GM23338 (cell line): ENCODE data around the gene FRAS1. TPM values are rescaled to one million over a fixed set of nuclear protein-coding genes. Genes with fewer than 3 reads are reported as not detected.

Experiments used
- ATAC-seq: fragments of 200-7000 bp; cut with Tn5 transposase; 3 replicates; pipeline ENCODE4 v1.9.1; 2020
- DNase-seq: peaks from one replicate; pipeline ENCODE4 v3.0.0-alpha.2; 2015; ENCODE audit warnings: low spot score
- H2AFZ ChIP-seq: fragments of 200-600 bp; sonication (generic); 2 replicates; pipeline ENCODE4 v1.8.0; 2016; ENCODE audit warnings: antibody characterized with exemption, mild to moderate bottlenecking, moderate library complexity
- H3F3A ChIP-seq: fragments of 200-600 bp; sonication (generic); replicated peaks from 2 replicates; pipeline ENCODE4 v1.8.0; 2017; ENCODE audit warnings: antibody characterized with exemption, mixed run types, low read depth
- H3K27ac ChIP-seq: fragments of 200-600 bp; sonication (generic); 2 replicates; pipeline ENCODE4 v1.6.1; 2016; ENCODE audit warnings: low read depth
- H3K27me3 ChIP-seq: fragments of 200-600 bp; sonication (generic); 2 replicates; pipeline ENCODE4 v1.8.0; 2016; ENCODE audit warnings: mild to moderate bottlenecking, mixed run types, moderate library complexity; ENCODE audit not compliant: insufficient read depth
- H3K36me3 ChIP-seq: fragments of 200-600 bp; sonication (generic); 2 replicates; pipeline ENCODE4 v1.8.0; 2016; ENCODE audit warnings: mild to moderate bottlenecking; ENCODE audit not compliant: insufficient read depth
- H3K4me1 ChIP-seq: fragments of 200-600 bp; sonication (generic); 2 replicates; pipeline ENCODE4 v1.8.0; 2016; ENCODE audit warnings: mild to moderate bottlenecking, moderate library complexity; ENCODE audit not compliant: insufficient read depth
- H3K4me2 ChIP-seq: fragments of 200-600 bp; sonication (generic); 2 replicates; pipeline ENCODE4 v1.7.1; 2017; ENCODE audit warnings: mixed run types
- H3K4me3 ChIP-seq: fragments of 200-600 bp; sonication (generic); 2 replicates; pipeline ENCODE4 v1.6.1; 2016; ENCODE audit warnings: mixed run types
- H3K79me2 ChIP-seq: fragments of 200-600 bp; sonication (generic); replicated peaks from 2 replicates; pipeline ENCODE4 v1.8.0; 2017; ENCODE audit warnings: mild to moderate bottlenecking; ENCODE audit not compliant: insufficient read depth
- H3K9me2 ChIP-seq: fragments of 200-600 bp; sonication (generic); 2 replicates; pipeline ENCODE4 v1.8.0; 2017; ENCODE audit not compliant: insufficient read depth
- H4K20me1 ChIP-seq: fragments of 200-600 bp; sonication (generic); replicated peaks from 2 replicates; pipeline ENCODE4 v1.8.0; 2017; ENCODE audit warnings: mild to moderate bottlenecking; ENCODE audit not compliant: insufficient read depth
- H3K27ac Mint-ChIP-seq: 2 replicates; pipeline ENCODE4 v1.8.0; 2020; ENCODE audit warnings: inconsistent platforms, mild to moderate bottlenecking, moderate library complexity, mixed read lengths
- H3K27me3 Mint-ChIP-seq: 3 replicates; pipeline ENCODE4 v1.8.0; 2022; ENCODE audit warnings: low read depth, mild to moderate bottlenecking, moderate library complexity, mixed read lengths, inconsistent platforms; ENCODE audit not compliant: insufficient read depth, poor library complexity
- H3K36me3 Mint-ChIP-seq: 3 replicates; pipeline ENCODE4 v1.8.0; 2021; ENCODE audit warnings: low read depth, mild to moderate bottlenecking, inconsistent platforms, moderate library complexity, mixed read lengths
- H3K4me1 Mint-ChIP-seq: 3 replicates; pipeline ENCODE4 v1.8.0; 2020; ENCODE audit warnings: mild to moderate bottlenecking, inconsistent platforms, mixed read lengths
- H3K4me3 Mint-ChIP-seq: 3 replicates; pipeline ENCODE4 v1.8.0; 2021; ENCODE audit warnings: moderate library complexity, mild to moderate bottlenecking, inconsistent platforms, mixed read lengths
- H3K9me3 Mint-ChIP-seq: 3 replicates; pipeline ENCODE4 v1.8.0; 2020; ENCODE audit warnings: moderate library complexity, mild to moderate bottlenecking, inconsistent platforms, mixed read lengths
- CTCF ChIP-seq, 2 experiments: fragments of 200-600 bp in 1 of 2; sonication (generic) in 1 of 2; conservative IDR thresholded peaks; 2 replicates each; pipeline versions ENCODE4 v1.5.1 to v1.6.1; 2016 to 2017; ENCODE audit warnings: antibody characterized with exemption in 2 of 2, low read depth in 2 of 2, mild to moderate bottlenecking in 2 of 2, moderate library complexity in 1 of 2
- ETS1 ChIP-seq: IDR thresholded peaks from 2 replicates; pipeline ENCODE4 v1.6.1; 2016; ENCODE audit warnings: antibody characterized with exemption
- REST ChIP-seq: IDR thresholded peaks from one replicate; pipeline ENCODE4 v1.6.1; 2018; ENCODE audit warnings: antibody characterized with exemption; ENCODE audit not compliant: unreplicated experiment
- ZNF114 ChIP-seq: fragments of 250-450 bp; sonication (Bioruptor Pico); IDR thresholded peaks from 2 replicates; pipeline ENCODE4 v1.5.0; 2020; ENCODE audit warnings: mild to moderate bottlenecking, moderate library complexity
- ZNF331 ChIP-seq: fragments of 250-450 bp; sonication (Bioruptor Pico); IDR thresholded peaks from 2 replicates; pipeline ENCODE4 v1.5.0; 2020; ENCODE audit warnings: low read depth, mild to moderate bottlenecking, moderate library complexity
- polyA plus RNA-seq: library from polyadenylated mRNA; unstranded; fragments of >200 nt; fragmentation: Nextera tagmentation; extraction: Ambion mirVana; gene quantifications from 2 replicates; pipeline ENCODE4 v1.2.1, GENCODE V29; 2016
- total RNA-seq: library from RNA; depleted of rRNA; stranded (reverse); fragments of >200 nt; shearing (Covaris generic); gene quantifications from 2 replicates; pipeline ENCODE4 v1.2.3, GENCODE V29; 2014

FRAS1 gene
- total and polyA plus RNA-seq, 2 experiments from 2014 or later: 12.4 to 108 TPM

DNA sequence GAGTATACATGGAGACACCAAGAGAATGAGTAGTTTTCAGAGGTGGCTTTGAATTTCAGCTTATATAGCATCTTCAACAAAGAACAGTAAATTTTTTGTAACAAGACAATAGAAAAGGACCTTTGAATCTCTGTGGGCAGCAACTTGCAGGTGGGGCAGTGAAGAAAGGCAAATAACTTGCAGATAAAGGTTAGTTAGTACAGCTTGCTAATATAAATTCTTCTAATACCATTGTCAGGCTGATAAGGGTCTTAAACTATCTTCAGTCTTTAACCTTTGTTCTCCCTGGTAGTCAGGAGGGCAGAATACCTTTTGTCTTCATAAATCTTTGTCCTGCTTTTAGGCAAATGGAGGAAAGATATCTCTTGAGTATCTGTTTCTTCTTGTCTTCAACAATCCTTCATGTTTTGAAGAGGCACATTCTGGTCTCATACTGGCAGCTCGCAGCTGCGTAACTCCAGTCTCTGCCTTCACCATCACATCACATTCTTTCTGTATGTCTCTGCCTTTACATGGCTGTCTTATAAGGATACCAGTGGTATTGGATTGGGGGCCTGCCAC lies 510.5 kb downstream of the FRAS1 start:
- Mint-ChIP-seq H3K27me3 (peaks cover 5% of the 10 kb centered on the region), H3K4me3 (no peak overlapping the region), H3K36me3 (no peaks in the 10 kb centered on the region), H3K9me3 (no peaks in the 10 kb centered on the region), H3K27ac (no peak overlapping the region), H3K4me1 (peaks cover 46% of the 10 kb centered on the region)
- H3K27ac ChIP-seq: peak overlapping the region; percentile 61; the same call in 1 of the 2 replicates
- TF ChIP-seq ZNF114 (no peak), ZNF331 (no peak), REST (no peak), ETS1 (no peak)
- no peaks in the 10 kb centered on the region for H3K27me3 ChIP-seq
- H3K36me3 ChIP-seq: no peaks in the 10 kb centered on the region
- H3K4me3 ChIP-seq: no peak overlapping the region
- ATAC-seq (no peak), DNase-seq (no peak)
- no peaks in the 10 kb centered on the region for H3K79me2 ChIP-seq
- H4K20me1 ChIP-seq: no peaks in the 10 kb centered on the region
- no peaks in the 10 kb centered on the region for H3K9me2 ChIP-seq
- peaks cover 27% of the 10 kb centered on the region for H3K4me1 ChIP-seq
- H3K4me2 ChIP-seq: no peak overlapping the region
- no peak overlapping the region for H2AFZ ChIP-seq
- no peaks in the 10 kb centered on the region for H3F3A ChIP-seq

DNA sequence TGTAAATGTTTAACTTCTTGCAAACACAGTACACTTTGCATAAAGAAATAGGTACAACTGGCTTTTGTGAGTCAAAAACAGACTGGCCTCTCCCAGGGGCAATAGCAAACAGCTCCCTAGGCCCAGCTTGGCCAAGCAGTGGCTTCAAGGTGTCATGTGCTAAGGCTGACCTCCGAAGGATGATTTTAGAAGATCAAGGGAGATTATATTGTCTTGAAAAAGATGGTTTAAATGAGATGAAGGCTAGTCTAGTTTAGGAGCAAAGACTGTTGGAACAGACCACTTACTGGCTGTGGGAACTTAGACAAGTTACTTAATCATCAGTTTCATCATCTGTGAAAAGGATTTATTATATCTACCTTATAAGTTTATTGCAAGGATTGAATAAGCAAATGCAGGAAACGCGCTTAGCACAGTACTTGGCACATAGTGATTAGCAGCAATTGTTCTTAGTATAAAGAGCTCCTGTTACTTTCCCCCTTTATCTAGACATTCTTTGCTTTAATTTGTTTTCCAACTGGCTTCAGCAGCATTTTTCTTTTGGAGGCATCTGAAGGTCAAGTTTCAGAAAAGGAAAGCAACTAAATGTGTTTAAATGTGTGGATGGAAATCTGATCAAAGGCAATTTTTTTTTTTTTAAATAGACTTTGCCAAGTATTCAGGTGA lies 511.6 kb downstream of the FRAS1 start:
- H3K36me3 Mint-ChIP-seq: no peaks in the 10 kb centered on the region
- peak overlapping the region; percentile 61; the same call in 1 of the 2 replicates for H3K27ac ChIP-seq
- peaks cover 39% of the 10 kb centered on the region for H3K4me1 Mint-ChIP-seq

More for the DNA sequence above, 511.6 kb downstream of the FRAS1 start:
- H3K27me3 Mint-ChIP-seq: peaks cover 5% of the 10 kb centered on the region
- Histone ChIP-seq H3K36me3 (no peaks in the 10 kb centered on the region), H3K4me3 (no peak overlapping the region), H3F3A (no peaks in the 10 kb centered on the region), H3K27me3 (no peaks in the 10 kb centered on the region), H3K4me2 (no peak overlapping the region), H4K20me1 (no peaks in the 10 kb centered on the region), H3K79me2 (no peaks in the 10 kb centered on the region), H2AFZ (no peak overlapping the region), H3K4me1 (peaks cover 20% of the 10 kb centered on the region), H3K9me2 (no peaks in the 10 kb centered on the region)
- ATAC-seq: no peak
- H3K9me3 Mint-ChIP-seq: no peaks in the 10 kb centered on the region
- no peak overlapping the region for H3K27ac Mint-ChIP-seq
- TF ChIP-seq CTCF (conservative IDR thresholded peaks at IDR 0.05; ENCODE audit: low read depth in 2 of 2) (peak in 1 of 2 experiments; percentile 54; a peak in 2 of 4 replicates), ZNF114 (no peak)
- no peak overlapping the region for H3K4me3 Mint-ChIP-seq
- DNase-seq: no peak
